Subcutaneous abdominal adipose tissue (tissue), 5 donors: ENCODE measurements around the gene SPOCD1.

ENCODE experiments used
- H3K27ac ChIP-seq: one replicate; pipeline ENCODE4 v1.7.0; 2013; ENCODE audit warnings: low read depth, mild to moderate bottlenecking, inconsistent platforms, low read length, moderate library complexity
- H3K27me3 ChIP-seq, 5 donors: one replicate each; pipeline ENCODE4 v1.7.0; 2013; ENCODE audit warnings: low read length in 5 of 5, inconsistent platforms in 1 of 5; ENCODE audit not compliant: control insufficient read depth in 5 of 5, insufficient read depth in 4 of 5
- H3K36me3 ChIP-seq, 5 donors: one replicate each; pipeline ENCODE4 v1.7.0; 2013; ENCODE audit warnings: low read length in 5 of 5; ENCODE audit not compliant: control insufficient read depth in 5 of 5, insufficient read depth in 5 of 5
- H3K4me1 ChIP-seq, 5 donors: one replicate each; pipeline ENCODE4 v1.7.0; 2013; ENCODE audit warnings: low read length in 5 of 5, mild to moderate bottlenecking in 3 of 5, moderate library complexity in 1 of 5; ENCODE audit not compliant: control insufficient read depth in 5 of 5, insufficient read depth in 5 of 5
- H3K4me3 ChIP-seq, 5 donors: one replicate each; pipeline ENCODE4 v1.7.0; 2013; ENCODE audit warnings: low read length in 5 of 5, low read depth in 1 of 5
- H3K9ac ChIP-seq, 5 donors: one replicate each; pipeline ENCODE4 v1.7.0; 2013; ENCODE audit warnings: low read length in 5 of 5, mild to moderate bottlenecking in 4 of 5, moderate library complexity in 3 of 5
- H3K9me3 ChIP-seq, 5 donors: one replicate each; pipeline ENCODE4 v1.7.0; 2013; ENCODE audit warnings: low read length in 5 of 5; ENCODE audit not compliant: control insufficient read depth in 5 of 5
- donor health status: healthy.
- donor health status: healthy.
- donor health status: healthy.
- donor health status: healthy.
- donor health status: healthy.

Gene SPOCD1

DNA sequence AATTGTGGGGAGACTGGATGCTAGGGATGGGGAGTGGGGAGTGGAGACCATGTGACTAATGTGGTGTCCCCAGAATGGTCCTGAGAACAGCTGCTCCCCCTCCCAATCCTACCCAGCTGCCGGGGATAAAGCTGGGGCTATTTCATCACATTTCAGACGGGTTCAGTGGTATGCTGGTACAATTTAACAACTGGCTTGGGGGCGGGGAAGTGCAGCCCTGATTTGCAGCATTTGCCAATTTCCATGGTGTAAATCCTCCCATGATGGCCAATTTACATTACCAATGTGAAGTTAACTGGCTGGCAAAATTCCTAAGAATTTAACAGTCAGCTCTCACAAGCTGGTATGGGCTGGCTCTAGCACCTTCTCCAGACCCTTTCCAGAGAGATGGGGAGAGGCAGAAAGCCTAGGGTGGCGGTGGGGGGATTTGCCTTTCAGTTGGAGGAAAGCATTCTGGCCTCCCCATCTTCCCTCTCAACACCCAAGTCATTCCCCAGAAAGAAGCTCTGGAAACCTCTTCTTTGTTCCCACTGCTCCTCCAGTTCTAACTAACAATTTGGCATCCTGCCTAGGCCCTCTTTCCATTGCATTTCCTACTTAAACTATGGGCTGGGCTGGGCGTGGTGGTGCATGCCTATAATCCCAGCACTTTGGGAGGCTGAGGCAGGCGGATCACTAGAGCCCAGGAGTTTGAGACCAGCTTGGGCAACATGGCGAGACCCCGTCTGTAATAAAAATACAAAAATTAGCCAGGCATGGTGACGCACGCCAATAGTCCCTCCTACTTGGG lies 40.4 kb downstream of the SPOCD1 start:
- H3K9me3 ChIP-seq = no peaks in the 10 kb centered on the region
- no peak overlapping the region for H3K27ac ChIP-seq
- peaks cover 18 to 70% (median 53%) of the 10 kb centered on the region in 5 donors for H3K27me3 ChIP-seq
- no peaks in the 10 kb centered on the region for H3K36me3 ChIP-seq
- H3K9ac ChIP-seq = no peak overlapping the region
- H3K4me1 ChIP-seq = peaks cover 2 to 17% (median 12%) of the 10 kb centered on the region in 5 donors
- no peak overlapping the region for H3K4me3 ChIP-seq

DNA sequence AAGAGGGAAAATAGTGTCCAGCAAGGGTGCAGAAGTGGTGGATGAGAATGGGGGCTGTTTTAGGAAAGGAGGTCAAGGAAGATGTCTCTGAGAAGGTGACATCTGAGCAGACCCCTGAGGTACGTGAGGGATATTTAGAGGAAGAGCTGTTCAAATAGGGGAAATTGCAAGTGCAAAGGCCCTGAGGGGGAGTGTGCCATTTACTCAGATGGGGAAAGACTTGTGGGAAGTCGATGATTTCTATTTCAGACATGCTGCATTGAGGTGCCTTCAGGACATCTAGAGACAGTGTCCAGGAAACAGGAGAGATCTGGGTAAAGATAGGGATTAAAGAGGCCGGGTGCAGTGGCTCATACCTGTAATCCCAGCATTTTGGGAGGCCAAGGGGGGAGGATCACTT lies 41.3 kb downstream of the SPOCD1 start:
- Histone ChIP-seq H3K4me3 (no peak overlapping the region), H3K27ac (no peak overlapping the region), H3K4me1 (peaks cover 2 to 17% (median 12%) of the 10 kb centered on the region in 5 donors), H3K27me3 (peaks cover 18 to 70% (median 53%) of the 10 kb centered on the region in 5 donors), H3K9me3 (no peaks in the 10 kb centered on the region), H3K9ac (no peak overlapping the region), H3K36me3 (no peaks in the 10 kb centered on the region)

DNA sequence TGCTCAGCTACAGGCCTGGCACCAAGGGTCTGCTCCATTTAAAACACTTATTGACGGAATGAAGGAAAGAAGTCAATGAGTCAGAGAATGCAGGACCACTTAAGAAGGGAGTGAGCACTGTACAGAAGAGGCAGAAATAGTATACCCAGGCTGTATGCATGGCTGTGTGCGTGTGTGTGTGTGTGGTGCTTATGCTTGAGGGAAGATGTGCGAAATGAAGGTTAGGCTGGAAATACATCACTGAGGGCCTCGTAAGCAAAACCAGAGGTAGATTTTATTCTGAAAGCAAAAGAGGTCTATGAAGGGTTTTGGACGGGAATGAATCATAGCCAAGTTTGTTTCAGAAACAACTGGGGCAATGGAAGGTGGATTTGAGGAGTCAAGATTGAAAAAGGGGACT lies 42.0 kb downstream of the SPOCD1 start:
- Histone ChIP-seq H3K27ac (no peak overlapping the region), H3K36me3 (no peaks in the 10 kb centered on the region), H3K27me3 (peaks cover 18 to 67% (median 50%) of the 10 kb centered on the region in 5 donors), H3K4me1 (peaks cover 2 to 17% (median 12%) of the 10 kb centered on the region in 5 donors), H3K9me3 (no peaks in the 10 kb centered on the region), H3K9ac (no peak overlapping the region), H3K4me3 (no peak overlapping the region)

DNA sequence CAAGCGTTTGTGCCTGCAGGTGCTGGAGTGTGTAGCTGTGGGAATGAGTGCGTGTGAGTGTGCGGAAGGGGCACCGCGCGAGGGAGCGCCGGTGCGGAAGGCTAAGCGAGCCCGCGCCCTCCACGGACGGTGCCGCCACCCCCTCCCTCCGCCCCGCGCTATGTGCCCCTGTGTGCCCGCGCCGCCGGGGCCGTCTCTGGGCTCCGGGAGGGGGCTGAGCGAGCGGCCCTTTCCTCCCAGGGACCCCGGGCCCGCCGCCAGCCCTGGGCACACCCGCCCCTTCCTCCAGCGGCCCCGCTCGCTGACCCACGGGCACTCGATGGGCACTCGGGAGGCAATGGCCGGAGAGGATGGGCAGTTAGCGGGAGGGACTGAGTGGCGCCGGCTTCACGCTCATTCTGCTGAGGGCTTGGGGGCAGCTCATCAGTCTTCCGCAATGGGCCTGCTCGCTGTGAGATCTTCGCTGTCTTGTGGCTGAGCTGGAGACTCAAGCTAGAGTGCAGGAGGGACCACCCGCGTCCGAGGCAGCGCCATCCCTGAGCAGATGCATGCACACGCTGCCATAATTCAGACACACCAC lies 43.1 kb downstream of the SPOCD1 start:
- no peak overlapping the region for H3K27ac ChIP-seq
- no peaks in the 10 kb centered on the region for H3K9me3 ChIP-seq
- peaks cover 2 to 17% (median 12%) of the 10 kb centered on the region in 5 donors for H3K4me1 ChIP-seq
- H3K27me3 ChIP-seq = peaks cover 18 to 59% (median 49%) of the 10 kb centered on the region in 5 donors
- H3K9ac ChIP-seq = peak overlapping the region in 1 of 5 donors; percentile 33
- peak overlapping the region in 4 of 5 donors; percentile 8 to 53 (median 36) for H3K4me3 ChIP-seq
- H3K36me3 ChIP-seq = no peaks in the 10 kb centered on the region

DNA sequence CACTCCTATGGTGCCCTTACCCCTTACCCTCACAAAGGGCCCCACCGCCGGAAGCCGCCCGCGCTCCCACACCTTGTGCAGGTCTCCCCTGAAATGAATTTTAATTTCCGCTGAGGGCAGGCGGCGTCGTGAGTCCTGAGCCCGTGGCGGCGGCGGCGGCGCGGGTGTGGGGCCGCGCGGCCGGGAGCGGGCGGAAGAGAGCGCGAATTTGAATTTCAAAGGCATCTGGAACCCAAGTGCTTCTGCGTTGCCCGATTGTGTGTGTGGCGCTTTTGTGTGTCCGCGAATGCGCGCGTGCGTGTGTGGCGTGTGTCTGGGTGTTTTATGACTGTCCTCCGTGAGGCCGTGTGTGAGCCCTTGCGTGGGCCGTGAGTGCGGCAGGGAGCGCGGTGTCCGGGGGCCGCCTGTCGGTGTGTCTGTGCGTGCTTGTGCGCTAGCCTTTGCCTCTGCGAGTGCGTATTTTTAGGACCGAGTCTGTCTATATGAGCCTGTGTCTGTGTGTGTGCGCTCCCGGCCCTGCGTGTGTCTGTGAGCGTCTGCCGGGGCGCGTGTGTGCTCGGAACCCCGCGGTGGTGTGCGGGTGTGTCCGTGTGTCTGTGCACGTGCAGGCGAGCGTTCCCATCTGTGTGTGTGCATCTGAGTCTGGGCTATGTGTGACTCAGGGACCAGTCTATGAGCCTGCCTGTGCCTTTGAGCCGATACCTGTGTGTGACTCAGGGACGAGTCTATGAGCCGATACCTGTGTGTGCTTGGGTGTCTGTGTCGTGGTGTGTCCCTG lies 43.7 kb downstream of the SPOCD1 start:
- H3K9me3 ChIP-seq = no peaks in the 10 kb centered on the region
- H3K9ac ChIP-seq = peak overlapping the region in 1 of 5 donors; percentile 33
- H3K4me1 ChIP-seq = peaks cover 2 to 17% (median 12%) of the 10 kb centered on the region in 5 donors
- H3K27me3 ChIP-seq = peaks cover 18 to 56% (median 49%) of the 10 kb centered on the region in 5 donors
- no peak overlapping the region for H3K27ac ChIP-seq
- no peaks in the 10 kb centered on the region for H3K36me3 ChIP-seq
- H3K4me3 ChIP-seq = peak overlapping the region; percentile 0 to 53 (median 19)

DNA sequence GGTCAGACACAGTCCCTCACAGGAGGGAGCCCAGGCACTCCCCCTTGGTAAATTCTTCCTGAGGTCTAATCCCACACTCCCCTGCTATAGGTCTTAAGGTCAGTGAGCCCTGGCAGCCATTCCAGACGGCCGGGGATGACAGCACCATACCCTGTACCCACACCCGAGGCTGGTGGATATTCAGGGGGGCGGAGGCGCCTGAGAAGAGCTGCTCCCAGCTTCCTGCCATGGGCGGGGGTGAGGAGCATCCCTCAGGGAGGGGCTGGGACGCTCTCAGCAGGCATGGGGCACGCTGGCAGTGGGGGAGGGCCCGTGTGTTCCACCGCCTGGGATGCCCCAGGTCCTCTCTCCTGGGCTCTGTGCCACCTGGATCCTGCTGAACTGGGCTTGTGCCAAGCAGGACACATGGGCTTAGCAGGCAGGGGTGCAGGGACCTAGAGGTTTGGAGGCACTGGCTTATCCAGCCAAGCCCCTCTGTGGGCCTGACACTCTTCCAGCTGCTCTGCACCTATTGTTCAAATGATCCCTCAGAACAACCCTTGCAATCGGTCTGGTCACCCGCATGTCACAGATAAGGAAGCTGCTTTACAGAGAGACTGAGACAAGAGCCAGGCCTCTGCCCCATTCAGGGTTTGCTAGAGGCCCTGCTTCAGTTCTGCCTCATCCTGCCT lies 46.0 kb downstream of the SPOCD1 start:
- Histone ChIP-seq H3K9me3 (no peaks in the 10 kb centered on the region), H3K4me1 (peaks cover 2 to 17% (median 13%) of the 10 kb centered on the region in 5 donors), H3K9ac (no peak overlapping the region), H3K36me3 (no peaks in the 10 kb centered on the region), H3K27me3 (peaks cover 18 to 46% (median 43%) of the 10 kb centered on the region in 5 donors), H3K4me3 (no peak overlapping the region), H3K27ac (no peak overlapping the region)

DNA sequence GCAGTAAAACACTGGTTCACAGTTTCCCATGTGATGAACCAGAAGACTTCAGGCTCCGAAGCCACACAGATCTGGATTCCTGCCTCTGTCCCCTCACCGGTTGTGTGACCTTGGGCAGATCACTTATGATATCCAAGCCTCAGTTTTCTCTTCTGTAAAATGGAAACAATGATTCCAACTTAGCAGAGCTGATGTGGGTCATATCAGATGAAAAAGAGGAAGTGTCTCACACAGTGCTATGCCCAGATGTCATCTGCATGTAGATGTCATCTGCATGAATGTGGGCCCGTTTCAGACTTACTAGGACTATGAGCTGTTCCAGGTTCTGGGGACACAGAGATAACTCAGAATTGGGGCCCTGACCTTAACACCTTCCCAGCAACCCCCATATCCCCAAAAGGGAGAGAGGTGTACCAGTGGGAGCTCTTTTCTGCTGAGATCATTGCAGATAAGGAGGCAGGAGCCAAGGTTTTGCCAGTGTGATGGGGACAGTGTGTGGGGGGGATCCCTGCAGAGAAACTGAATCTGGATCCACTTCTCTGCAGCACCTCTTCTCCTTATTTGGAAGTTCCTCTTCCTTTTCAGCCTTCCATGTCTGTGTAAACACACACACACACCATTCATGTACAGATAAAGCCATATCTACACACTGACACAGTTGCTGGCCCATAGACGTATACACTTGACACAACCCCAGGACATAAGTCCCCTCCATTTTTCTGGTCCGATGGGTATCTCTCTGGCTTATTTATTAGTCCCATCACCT lies 46.7 kb downstream of the SPOCD1 start:
- H3K36me3 ChIP-seq = no peaks in the 10 kb centered on the region
- H3K4me3 ChIP-seq = no peak overlapping the region
- H3K9ac ChIP-seq = no peak overlapping the region
- peaks cover 15 to 42% (median 40%) of the 10 kb centered on the region in 5 donors for H3K27me3 ChIP-seq
- no peaks in the 10 kb centered on the region for H3K9me3 ChIP-seq
- no peak overlapping the region for H3K27ac ChIP-seq
- H3K4me1 ChIP-seq = peaks cover 4 to 24% (median 19%) of the 10 kb centered on the region in 5 donors

DNA sequence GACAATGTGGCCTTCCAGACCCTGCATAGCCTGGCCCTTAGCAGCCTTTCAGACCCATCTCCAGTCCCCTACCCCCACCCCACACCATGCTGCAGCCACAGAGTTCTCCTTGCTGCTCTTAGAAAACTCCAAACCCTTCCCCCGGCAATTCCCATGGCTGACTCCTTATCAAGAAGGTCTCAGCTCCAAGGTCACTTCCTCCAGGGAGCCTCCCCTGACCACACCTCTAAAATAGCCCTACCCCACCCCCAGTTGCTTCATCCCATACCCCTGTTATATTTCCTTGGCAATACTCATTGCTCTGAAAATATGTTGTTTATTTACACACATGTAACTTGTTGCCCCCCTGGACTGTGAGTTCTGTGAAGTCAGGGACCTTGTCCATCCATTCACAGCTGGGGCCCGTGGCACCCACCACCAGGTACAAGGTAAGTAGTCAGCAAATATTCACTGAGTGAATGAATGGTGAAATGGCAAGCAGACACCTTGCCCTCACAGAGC lies 47.4 kb downstream of the SPOCD1 start:
- H3K4me1 ChIP-seq = peaks cover 4 to 27% (median 22%) of the 10 kb centered on the region in 5 donors
- H3K27ac ChIP-seq = no peak overlapping the region
- H3K4me3 ChIP-seq = no peak overlapping the region
- H3K27me3 ChIP-seq = peaks cover 13 to 36% (median 33%) of the 10 kb centered on the region in 5 donors
- no peak overlapping the region for H3K9ac ChIP-seq
- H3K9me3 ChIP-seq = no peaks in the 10 kb centered on the region
- H3K36me3 ChIP-seq = no peaks in the 10 kb centered on the region

DNA sequence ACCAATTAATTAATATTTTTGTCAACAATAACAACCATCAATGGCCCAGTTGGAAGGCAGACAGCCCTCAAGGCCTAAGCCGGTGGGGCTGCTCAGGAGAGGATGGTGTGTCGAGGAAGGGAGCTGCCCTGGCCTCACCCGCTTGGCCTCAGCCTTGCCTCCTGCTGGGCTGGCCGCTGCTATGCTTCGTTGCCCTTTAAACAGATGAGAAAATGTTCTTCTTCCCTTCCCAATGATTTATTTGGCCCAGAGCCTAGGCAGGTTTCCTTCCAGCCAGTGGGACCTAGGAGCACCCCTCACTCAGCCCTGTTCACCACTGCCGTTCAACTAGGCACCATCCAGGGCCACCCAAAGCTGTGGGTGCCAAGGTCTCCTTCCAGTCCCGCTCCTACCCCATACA lies 48.6 kb downstream of the SPOCD1 start:
- Histone ChIP-seq H3K27me3 (peaks cover 7 to 35% (median 28%) of the 10 kb centered on the region in 5 donors), H3K9ac (no peak overlapping the region), H3K4me1 (peaks cover 2 to 27% (median 23%) of the 10 kb centered on the region in 5 donors), H3K9me3 (no peaks in the 10 kb centered on the region), H3K4me3 (no peak overlapping the region), H3K27ac (no peak overlapping the region), H3K36me3 (no peaks in the 10 kb centered on the region)
